Measurements from ENCODE around the gene ADSS2.
"Not testable (repeated sequence)": the region's sequence is repeated elsewhere in the genome, so short reads cannot be mapped to it uniquely, and the experiment has no call there.

Gene ADSS2

DNA sequence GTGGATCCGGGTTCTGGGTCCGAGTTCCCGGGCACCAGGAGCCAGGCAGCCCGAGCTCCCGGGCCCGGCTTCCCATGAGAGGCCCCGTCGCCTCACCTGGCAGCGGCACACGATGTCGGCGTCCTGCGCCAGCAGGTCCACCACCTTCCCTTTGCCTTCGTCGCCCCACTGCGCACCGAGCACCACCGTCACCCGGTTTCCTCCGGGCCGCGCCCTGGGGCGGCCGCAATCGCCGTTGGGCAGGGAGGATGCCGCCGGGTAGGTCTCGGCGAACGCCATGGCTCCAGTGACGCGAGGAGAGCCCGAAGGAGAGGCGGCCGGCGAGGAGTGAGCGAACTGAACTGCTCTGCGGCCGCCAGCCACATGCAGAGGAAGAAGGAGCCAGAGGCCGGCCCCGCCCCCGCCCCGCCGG, at the start of gene ADSS2:
ADSS2 (minus strand) TSS at position 371 of the 412 bp plus-strand sequence; CDS start at position 279, 92 bp downstream.
- DNase-seq = no peak

DNA sequence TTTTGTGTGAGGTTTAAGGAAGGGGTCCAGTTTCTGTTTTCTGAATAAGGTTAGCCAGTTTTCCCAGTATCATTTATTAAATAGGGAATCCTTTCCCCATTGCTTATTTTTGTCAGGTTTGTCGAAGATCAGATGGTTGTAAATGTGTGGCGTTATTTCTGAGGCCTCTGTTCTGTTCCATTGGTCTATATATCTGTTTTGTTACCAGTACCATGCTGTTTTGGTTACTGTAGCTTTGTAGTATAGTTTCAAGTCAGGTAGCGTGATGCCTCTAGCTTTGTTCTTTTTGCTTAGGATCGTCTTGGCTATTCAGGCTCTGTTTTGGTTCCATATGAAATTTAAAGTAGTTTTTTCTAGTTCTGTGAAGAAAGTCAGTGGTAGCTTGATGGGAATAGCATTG, 48.8 kb upstream of the ADSS2 start:
- DNase-seq = not testable (repeated sequence)

DNA sequence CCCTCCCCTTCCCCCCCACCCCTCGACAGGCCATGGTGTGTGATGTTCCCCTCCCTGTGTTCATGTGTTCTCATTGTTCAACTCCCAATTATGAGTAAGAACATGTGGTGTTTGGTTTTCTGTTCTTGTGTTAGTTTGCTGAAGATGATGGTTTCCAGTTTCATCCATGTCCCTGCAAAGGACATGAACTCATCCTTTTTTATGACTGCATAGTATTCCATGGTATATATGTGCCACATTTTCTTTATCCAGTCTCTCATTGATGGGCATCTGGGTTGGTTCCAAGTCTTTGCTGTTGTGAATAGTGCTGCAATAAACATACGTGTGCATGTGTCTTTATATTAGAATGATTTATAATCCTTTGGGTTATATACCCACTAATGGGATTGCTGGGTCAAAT, 47.8 kb upstream of the ADSS2 start:
- not testable (repeated sequence) for DNase-seq

DNA sequence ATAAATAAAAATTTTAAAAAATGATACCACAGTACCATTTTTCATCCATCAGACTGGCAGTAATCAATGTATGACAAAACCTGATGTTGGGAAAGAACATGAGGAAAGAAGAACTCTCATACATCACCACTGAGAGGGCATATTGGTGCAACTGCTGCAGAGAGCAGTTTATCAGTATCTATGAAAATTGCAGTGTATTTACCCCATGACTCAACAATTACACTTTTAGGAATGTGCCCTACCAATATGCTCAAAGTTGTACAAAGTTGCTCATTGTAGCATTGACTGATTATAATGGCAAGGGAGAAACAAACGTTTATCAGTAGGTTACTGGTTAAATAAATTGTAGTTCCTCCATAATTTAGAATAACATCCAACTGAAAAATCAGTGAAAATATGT, 46.1 kb upstream of the ADSS2 start:
- DNase-seq = no peak

DNA sequence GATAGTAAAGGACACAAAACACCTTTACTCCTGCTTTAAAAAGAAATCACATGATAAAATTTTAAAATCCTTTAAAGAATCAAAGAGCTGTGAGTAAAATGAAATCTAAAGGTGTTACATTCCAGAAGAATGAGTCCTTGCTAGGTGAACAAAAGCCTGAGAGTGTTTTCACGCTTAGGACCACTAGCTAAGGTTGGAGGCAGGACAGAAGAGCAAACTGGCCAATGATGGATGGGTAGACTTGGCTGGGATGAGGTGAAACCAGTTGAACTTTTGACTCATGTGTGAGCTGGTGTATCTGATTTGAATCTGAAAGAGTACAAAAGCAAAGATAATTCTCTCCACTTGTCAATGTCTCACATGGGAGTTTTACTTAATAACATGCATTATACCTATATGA, 44.5 kb upstream of the ADSS2 start:
- no peak for DNase-seq

DNA sequence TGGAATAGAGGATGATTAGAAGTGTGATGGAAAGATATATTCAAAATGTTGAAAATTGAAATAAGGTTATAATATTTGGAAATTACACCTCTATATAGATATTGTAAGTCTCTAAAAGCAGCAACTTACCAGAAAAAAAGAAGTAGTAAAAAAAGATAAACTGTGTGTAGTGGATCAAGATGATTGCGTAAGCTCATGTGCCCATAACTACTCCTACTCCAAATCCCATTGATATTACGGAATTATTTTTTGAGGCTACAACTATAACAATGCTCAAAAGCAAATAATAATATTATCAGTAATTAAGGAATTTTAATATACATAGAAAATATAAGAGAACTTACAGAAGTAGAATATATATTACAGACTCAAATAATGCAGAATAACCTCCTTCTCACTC, 42.9 kb upstream of the ADSS2 start:
- no peak for DNase-seq

DNA sequence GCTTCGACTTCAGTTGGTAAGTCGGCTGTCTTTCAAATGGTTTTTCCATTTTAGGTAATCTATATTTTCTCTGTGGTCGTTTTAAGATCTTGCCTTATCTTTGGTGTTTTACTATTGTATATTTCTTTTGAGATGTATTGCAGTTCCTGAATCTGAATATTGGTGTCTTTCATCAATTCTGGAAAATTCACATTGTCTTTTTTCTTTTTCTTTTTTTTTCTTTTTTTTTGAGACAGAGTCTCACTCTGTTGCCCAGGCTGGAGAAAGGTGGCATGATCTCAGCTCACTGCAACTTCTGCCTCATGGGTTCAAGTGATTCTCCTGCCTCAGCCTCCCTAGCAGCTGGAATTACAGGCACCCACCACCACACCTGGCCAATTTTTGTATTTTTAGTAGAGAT, 33.3 kb upstream of the ADSS2 start:
- not testable (repeated sequence) for DNase-seq

DNA sequence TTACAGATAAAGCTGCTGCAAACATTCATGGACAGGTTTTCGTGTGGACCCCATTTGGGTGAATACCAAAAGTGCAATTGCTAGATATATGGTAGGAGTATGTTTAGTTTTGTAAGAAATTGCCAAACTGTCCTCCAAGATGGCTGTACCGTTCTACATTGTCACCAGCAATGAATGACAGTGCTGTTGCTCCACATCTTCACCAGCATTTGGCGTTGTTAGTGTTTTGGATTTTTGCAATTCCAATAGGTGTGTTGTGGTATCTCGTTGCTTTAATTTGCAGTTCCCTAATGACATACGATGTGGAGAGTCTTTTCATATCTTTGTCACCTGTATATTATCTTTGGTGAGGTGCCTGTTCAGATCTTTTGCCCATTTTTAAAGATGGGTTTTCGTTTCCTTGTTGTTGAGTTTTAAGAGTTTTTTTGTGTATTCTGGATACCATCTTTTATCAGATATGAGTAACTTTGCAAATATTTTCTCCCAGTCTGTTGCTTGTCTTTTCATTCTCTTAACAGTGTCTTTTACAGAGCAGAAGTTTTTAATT, 21.4 kb upstream of the ADSS2 start:
- DNase-seq = no peak

DNA sequence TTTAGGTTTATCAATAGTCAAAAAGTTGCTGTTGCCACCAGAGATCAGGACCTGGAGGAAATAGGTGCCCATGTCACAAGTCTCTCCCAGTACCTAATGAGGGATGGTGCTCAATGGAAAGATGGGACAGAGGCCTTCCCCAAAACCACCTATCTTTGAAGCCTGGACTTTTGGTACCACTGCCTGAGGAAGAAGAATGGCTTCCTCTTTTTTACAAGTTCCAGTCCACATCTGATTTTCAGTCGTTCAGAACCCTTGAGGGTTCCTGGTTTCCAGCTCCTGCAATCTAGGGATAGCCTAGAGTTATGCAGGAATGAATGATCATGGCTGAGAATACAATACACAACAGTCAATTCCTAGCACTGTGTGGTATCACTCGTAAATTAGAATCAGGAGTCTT, 15.0 kb upstream of the ADSS2 start:
- DNase-seq = no peak

DNA sequence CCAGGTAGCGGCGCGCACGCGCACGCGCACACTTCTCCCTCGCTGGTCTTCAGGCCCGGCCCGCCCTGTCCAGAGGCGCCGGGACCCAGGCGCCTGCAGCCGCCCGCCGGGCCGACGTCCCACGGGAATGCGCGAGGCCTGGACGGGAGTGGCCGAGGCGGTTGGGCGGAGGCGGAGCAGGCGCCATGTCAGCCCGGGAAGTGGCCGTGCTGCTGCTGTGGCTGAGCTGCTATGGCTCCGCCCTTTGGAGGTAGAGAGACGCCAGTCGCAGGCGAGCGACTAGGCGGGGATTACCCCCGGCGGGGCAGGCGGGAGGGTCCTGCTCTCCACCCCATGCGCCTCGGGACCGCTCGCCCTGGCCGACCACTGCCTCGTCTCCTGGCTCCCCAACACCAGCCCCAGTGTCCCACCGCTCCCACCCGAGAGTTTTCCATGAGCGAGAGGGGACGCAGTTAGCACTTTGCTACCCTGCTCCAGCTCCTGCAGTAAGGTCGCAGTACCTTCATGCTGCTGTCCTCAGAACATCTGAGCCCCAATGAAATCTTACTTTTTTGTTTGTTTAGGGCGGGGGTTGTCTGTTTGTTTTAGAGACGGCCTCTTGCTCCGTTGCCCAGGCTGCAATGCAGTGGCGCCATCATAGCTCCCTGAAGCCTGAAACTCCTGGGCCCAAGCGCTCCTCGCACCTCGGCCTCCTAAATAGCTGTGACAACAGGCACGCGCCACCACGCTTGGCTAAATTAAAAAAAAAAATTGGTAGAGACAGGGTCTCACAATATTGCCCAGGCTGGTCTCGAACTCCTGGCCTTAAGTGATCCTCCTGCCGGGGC, 9.7 kb upstream of the ADSS2 start, which contains the start of gene CATSPERE:
CATSPERE (plus strand) TSS at position 29 of the 827 bp plus-strand sequence; CDS start at position 186, 157 bp downstream.
- peak; percentile 77 for DNase-seq

DNA sequence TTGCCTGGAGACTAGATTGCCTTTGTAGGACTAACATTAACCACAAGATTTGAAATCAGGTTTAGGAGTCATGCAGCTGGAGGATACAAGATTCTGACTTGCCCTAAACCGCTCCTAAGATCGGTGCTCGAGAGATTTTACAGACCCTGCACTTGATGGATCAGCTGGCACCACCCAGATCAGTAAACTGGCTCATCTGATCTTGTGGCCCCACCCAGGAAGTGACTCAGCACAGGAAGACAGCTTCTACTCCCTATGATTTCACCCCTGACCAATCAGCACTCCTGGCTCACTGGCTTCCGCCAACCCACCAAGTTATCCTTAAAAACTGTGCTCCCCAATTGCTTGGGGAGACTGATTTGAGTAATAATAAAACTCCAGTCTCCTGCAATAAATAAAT, 8.5 kb upstream of the ADSS2 start:
- peak; percentile 26 for DNase-seq

DNA sequence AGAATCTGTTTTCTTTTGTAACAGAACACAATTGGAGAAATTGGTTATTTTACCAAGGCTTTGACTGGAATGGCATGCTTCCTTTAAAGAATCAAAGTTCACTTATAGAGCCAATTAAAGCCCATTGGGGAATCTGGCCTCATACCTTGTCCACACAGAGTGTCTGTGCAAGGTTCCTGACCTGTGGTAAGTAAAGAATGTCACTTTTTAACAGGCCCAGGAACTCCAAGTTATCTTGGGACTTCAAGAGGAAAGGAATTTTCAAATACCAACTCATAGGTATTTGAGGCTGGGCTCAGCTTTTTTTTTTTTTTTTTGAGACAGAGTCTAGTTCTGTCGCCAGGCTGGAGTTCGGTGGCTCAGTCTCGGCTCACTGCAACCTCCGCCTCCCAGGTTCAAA, 7.1 kb upstream of the ADSS2 start:
- no peak for DNase-seq

DNA sequence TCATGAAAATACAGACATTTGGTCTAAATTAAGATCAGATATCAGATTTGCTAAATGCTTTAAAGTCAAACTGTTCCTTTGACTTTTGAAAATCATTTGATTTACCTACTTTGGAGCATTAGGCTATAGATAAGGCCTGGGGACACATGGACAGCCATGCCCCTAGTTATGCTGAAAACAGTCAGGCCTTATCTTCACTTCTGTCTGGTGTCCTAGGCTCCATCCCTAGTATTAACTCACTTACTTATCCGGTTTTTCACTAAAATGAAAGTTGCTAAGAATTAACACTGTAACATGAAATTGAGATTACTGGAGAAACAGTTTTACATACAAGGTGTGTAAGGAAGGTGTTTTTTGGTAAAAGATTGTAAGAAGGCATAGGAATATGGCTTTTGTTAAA, 4.9 kb upstream of the ADSS2 start:
- DNase-seq = no peak

DNA sequence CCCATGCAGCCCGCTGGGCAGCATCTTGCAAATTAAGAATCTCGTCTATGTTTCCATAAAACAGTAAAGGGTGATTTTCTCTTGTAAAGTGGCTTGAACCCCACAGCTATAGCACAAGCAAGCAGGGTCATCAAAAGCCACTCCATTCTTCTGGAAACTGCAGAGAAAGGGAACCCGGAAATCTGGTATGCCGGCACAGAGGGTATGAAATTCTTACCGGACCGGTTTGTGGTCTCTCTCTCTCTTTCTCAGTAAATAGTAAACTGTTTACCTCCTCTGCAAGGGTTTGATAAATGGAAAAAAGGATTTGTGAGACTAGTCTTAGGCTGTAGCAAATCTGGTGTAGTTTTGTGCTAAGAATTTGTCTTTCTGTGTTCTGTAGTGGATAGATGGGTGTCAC, 2.7 kb upstream of the ADSS2 start:
- DNase-seq = no peak

DNA sequence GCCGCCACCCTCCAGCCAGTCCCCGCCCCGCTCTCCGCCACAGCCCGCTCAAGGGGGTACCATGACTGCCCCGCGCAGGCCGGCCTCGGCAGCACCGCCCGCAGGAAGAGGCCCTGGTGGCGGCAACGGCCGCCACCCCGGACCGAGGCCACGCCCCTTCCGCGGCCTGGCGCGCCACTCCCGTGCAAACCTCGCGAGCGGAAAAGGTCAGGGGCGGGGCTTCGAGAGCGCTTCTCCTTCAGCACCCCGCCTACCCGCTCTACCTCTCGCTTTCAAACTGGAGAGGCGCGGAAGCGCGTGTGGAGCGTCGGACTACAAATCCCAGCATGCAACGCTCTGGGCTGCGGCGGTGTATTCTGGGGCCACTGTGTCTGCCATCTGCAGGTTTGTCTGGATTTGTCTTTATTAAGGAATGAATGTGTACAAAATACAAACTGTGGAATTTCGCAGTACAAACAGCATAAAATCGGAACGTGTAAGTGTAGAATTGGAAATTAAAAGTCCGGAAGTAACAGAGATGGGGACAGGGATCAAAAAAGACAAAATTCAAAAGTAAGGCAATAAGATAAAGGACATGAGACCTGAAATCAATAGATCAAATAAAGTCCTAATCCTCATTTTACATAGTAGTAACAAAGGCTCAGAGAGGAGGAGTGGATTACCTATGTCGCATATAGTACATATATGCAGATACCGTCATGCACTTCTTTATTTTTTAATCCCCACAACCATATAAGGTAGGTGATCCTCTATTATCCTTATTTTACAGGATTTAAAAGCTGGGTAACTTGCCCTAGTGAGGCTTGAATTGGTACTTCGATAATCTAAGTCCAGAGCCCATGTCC, 464 bp upstream of the ADSS2 start:
- peak; percentile 99 for DNase-seq

DNA sequence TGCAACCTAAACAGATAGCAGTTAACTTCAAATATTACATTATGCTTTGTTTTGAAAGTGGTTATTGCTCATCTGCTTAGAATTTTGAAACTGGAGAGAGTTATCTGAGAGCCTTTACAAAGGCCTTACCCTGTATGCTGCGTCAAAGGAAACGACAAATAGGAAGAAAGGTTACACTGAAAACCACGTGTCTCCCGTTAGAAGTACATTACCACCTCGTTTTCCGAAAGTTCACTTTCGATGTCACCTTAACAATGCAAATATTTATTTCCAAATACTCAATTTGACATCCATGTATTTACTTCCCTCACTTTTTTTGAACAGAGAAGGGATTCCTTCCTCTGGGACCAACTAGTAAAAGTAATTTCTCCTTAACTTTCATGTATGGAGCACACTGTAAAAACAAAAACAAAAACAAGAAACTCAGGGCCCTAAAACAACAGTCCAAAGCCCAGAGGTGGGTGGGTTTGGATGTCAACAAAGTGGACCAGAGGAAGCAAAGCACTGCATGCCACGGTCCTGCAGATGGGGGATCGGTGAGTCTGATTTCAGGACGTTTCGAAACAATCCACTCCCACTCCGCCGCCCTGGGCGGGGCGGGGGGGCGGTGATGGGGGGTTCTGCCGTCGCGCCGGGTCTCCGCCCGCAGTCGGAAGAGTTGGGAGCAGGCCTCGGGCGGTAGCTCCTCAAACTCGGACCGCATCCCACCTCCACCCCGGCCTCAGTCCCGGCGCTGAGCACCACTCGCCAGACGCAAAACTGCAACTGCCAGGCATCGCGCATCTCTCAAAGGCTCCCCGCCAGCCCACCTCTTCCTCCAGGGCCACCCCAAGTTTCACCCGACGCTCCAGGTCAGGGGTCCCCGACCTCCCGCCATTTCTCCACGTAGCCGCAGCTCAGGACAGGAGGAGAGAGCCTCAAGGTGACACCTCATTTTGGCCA, 841 bp downstream of the ADSS2 start:
- peak; percentile 70 for DNase-seq

DNA sequence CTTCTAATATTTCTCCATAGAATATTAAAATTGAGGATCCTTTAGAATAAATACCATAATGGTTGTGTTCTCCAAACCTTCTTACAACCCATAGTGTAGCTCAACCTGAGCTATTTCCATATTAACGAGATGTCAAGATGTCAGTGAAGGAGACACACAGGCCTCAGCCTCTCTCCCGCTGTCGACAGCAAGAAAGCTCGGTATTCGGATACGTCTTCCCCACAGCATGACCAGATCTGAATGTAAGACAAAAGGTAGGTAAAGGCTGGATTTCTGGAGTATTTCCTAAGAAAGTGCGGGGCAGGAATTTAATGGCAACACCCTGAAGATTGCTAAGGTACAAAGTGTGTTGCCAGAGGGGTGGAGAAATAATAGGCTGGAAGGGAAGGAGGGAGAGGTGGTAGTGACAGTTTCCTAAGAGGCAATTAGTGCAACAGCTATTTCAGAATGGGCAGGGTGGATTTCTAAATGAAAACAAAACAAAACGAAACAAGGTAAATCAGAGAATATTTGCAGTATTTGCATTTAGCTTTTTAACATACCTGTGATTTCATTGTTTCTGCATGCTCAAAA, 1.7 kb downstream of the ADSS2 start:
- DNase-seq = no peak

DNA sequence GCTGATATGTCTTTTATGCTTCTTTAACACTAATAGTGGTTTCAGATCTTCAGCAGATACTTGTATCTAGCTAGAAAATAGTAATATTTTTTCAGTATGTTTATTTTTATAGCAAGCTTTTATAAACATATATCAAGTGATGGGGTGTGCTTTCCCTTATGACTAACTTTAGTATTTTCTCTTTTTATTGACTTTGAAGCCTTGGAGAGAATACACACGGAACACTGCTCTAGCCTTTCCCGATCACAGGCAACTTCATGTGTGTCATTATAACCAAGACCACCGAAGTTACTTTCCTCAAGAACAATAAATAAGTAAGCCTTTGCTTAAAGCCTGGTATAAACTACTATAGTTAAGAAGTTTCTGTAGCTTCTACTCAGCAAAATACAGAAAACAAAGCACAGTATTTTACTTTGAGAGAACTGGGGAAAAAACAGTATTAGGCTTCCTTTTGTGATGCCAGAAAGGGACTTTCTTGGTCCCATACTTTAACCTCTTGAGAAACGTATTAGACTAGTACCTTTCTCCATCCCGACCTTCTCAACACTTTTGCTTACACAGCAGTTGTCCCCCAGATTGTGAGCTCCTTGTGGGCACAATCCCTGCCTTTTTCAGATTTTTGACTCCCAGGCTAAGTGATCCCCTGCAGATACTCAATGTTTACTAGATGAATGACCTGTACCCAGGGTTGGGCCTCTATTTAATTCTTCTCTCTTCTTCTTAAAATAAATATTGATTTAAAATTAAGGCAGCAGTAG, 3.3 kb downstream of the ADSS2 start:
- DNase-seq = no peak

DNA sequence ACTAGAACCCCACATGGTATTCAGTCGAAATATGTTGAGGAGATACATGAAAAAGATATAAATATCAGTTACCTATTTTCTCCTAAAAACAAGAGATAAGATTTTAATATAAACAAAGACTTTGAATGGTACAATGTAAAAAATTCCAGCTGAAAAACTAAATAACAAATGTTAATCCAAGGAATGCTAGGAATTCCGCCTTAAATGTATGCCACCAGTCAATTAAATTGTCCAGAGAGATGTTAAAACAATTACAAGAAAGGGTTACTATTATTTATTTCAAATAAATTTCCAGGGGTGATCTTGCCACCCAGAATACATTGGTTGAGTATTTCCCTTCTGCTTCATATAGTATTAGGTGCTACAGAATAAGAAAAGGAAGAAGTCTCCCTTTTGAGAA, 4.2 kb downstream of the ADSS2 start:
- DNase-seq = no peak

DNA sequence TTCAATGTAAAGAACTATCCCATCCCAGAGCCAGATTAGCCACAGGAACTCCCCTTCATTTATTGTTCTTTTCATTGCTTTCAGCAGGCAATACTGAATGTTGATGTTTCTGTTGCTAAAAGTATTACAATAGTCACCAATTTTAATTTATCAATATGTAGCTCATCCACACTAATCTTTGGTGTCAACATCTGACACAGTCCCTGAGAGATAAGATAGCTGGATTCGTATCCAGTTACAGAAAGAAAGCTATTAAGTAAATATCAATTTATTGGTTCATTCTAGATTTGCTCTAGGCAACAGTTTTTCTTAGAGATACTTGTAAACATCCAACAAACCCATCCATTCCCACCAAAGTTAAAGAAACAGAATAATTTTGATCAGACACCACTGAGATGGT, 4.7 kb downstream of the ADSS2 start:
- DNase-seq = no peak
